A549 (cell line): ENCODE data around the gene S100A8. TPM values are rescaled to one million over a fixed set of nuclear protein-coding genes. Genes with fewer than 3 reads are reported as not detected.

ENCODE experiments used
- ATAC-seq, 2 experiments: fragments of 200-7000 bp in 1 of 2; fragments of >200 bp in 1 of 2; cut with Nextera tagmentation in 1 of 2; cut with Tn5 transposase in 1 of 2; 3 replicates each; pipeline versions ENCODE4 v1.8.0 to v1.9.1; 2018 to 2020; ENCODE audit warnings: mild to moderate bottlenecking in 1 of 2, moderate library complexity in 1 of 2
- CTCF ChIA-PET: fragments of 300-600 bp; sonication (Branson Sonifier 250); formaldehyde crosslinking; extraction: SDS; loops from one replicate; lab custom pipeline; 2021; ENCODE audit warnings: antibody characterized with exemption, inconsistent platforms; lab: Yijun Ruan, JAX
- POLR2A ChIA-PET: fragments of 350-600 bp; formaldehyde crosslinking; extraction: SDS; loops from one replicate; lab custom pipeline; 2021; ENCODE audit warnings: antibody characterized with exemption, inconsistent platforms; lab: Yijun Ruan, JAX
- DNase-seq, 2 experiments: peaks; one replicate each; pipeline versions ENCODE4 v3.0.0 to v3.0.0-alpha.2; 2011 to 2016; ENCODE audit warnings: low read depth in 1 of 2, low spot score in 1 of 2
- FAIRE-seq: peaks from 2 replicates; lab custom pipeline; 2011; peaks lifted over from hg19 to GRCh38; lab: Jason Lieb, UNC
- H3K27ac ChIP-seq, 2 experiments: fragments of >200 bp; sonication (Bioruptor Twin); formaldehyde crosslinking; 3 replicates each; pipeline ENCODE4 v1.5.1; 2016 to 2017
- H3K4me1 ChIP-seq: fragments of >200 bp; sonication (Bioruptor Twin); formaldehyde crosslinking; 3 replicates; pipeline ENCODE4 v1.6.1; 2016
- H3K4me2 ChIP-seq: fragments of >200 bp; sonication (Bioruptor Twin); formaldehyde crosslinking; 3 replicates; pipeline ENCODE4 v1.6.1; 2016
- H3K4me3 ChIP-seq: fragments of >200 bp; sonication (Bioruptor Twin); formaldehyde crosslinking; 3 replicates; pipeline ENCODE4 v1.5.1; 2016
- H3K9me3 ChIP-seq: fragments of >200 bp; sonication (Bioruptor Twin); formaldehyde crosslinking; 3 replicates; pipeline ENCODE4 v1.6.1; 2016
- ATOH8 ChIP-seq: fragments of 250-450 bp; sonication (Bioruptor Pico); IDR thresholded peaks from 2 replicates; pipeline ENCODE4 v1.5.0; 2020; ENCODE audit warnings: low read depth, mild to moderate bottlenecking, moderate library complexity
- BHLHE40 ChIP-seq: IDR thresholded peaks from 2 replicates; pipeline ENCODE4 v1.6.1; 2012; ENCODE audit warnings: low read depth, low read length, inconsistent platforms
- CBX2 ChIP-seq: fragments of 200-600 bp; sonication (generic); IDR thresholded peaks from 2 replicates; pipeline ENCODE4 v1.6.1; 2016; ENCODE audit warnings: low read depth, mild to moderate bottlenecking, borderline replicate concordance
- CEBPB ChIP-seq, 2 experiments: fragments of >200 bp in 1 of 2; sonication (Bioruptor Twin) in 1 of 2; formaldehyde crosslinking in 1 of 2; IDR thresholded peaks; 2 replicates each; pipeline ENCODE4 v1.6.1; 2012 to 2016
- CHD2 ChIP-seq: fragments of 150-350 bp; IDR thresholded peaks from 2 replicates; pipeline ENCODE4 v1.6.1; 2014; ENCODE audit warnings: low read length; ENCODE audit not compliant: partially characterized antibody
- EHF ChIP-seq: fragments of 250-450 bp; sonication (Bioruptor Pico); IDR thresholded peaks from 2 replicates; pipeline ENCODE4 v1.5.0; 2020; ENCODE audit warnings: mild to moderate bottlenecking
- EP300 ChIP-seq, 2 experiments: fragments of >200 bp; sonication (Bioruptor Twin); formaldehyde crosslinking; IDR thresholded peaks; 2 replicates in 1 of 2; 3 replicates in 1 of 2; pipeline ENCODE4 v1.6.1; 2016 to 2017
- FOSB ChIP-seq: fragments of 250-450 bp; sonication (Bioruptor Pico); IDR thresholded peaks from 2 replicates; pipeline ENCODE4 v1.5.0; 2020; ENCODE audit warnings: mild to moderate bottlenecking, moderate library complexity
- HES2 ChIP-seq: fragments of >200 bp; sonication (Bioruptor Twin); formaldehyde crosslinking; IDR thresholded peaks from 2 replicates; pipeline ENCODE4 v1.6.1; 2016
- HEYL ChIP-seq: fragments of 250-450 bp; sonication (Bioruptor Pico); IDR thresholded peaks from 2 replicates; pipeline ENCODE4 v1.8.0; 2021; ENCODE audit warnings: mild to moderate bottlenecking, moderate library complexity
- HOXB13 ChIP-seq: fragments of 250-450 bp; sonication (Bioruptor Pico); IDR thresholded peaks from 2 replicates; pipeline ENCODE4 v1.5.0; 2020; ENCODE audit warnings: low read depth, mild to moderate bottlenecking, moderate library complexity
- HOXB5 ChIP-seq: fragments of 250-450 bp; sonication (Bioruptor Pico); IDR thresholded peaks from 2 replicates; pipeline ENCODE4 v1.5.0; 2020; ENCODE audit warnings: mild to moderate bottlenecking, moderate library complexity
- MAFK ChIP-seq: fragments of 450-650 bp; IDR thresholded peaks from 2 replicates; pipeline ENCODE4 v1.6.1; 2014; ENCODE audit not compliant: partially characterized antibody
- MAZ ChIP-seq: fragments of 150-350 bp; IDR thresholded peaks from 2 replicates; pipeline ENCODE4 v1.6.1; 2014; ENCODE audit warnings: antibody characterized with exemption, low read depth, low read length, borderline replicate concordance
- MYC ChIP-seq: IDR thresholded peaks from 2 replicates; pipeline ENCODE4 v1.6.1; 2012; ENCODE audit warnings: mild to moderate bottlenecking, inconsistent platforms, low read length, improper control_type of control experiment, borderline replicate concordance
- RAD21 ChIP-seq, 2 experiments: fragments of >200 bp in 1 of 2; sonication (Bioruptor Twin) in 1 of 2; formaldehyde crosslinking in 1 of 2; IDR thresholded peaks in 1 of 2; conservative IDR thresholded peaks in 1 of 2; 2 replicates in 1 of 2; 3 replicates in 1 of 2; pipeline ENCODE4 v1.6.1; 2012 to 2018; ENCODE audit warnings: inconsistent platforms in 1 of 2
- RNF2 ChIP-seq: fragments of 200-600 bp; sonication (generic); IDR thresholded peaks from 2 replicates; pipeline ENCODE4 v1.6.1; 2016; ENCODE audit warnings: low read depth, mild to moderate bottlenecking, antibody characterized with exemption, moderate library complexity, borderline replicate concordance
- SREBF2 ChIP-seq: fragments of 450-650 bp; IDR thresholded peaks from 2 replicates; pipeline ENCODE4 v1.6.1; 2014; ENCODE audit warnings: mild to moderate bottlenecking, moderate library complexity
- TFCP2L1 ChIP-seq: fragments of 250-450 bp; sonication (Bioruptor Pico); IDR thresholded peaks from 2 replicates; pipeline ENCODE4 v1.5.0; 2021; ENCODE audit warnings: mild to moderate bottlenecking
- WGBS: methylation state at CpG from one replicate; pipeline ENCODE4 v1.1.6; 2017; ENCODE audit errors: missing lambda C conversion rate; 5-methylcytosine and 5-hydroxymethylcytosine counted together
- polyA plus RNA-seq, 4 experiments: library from polyadenylated mRNA; depleted of rRNA in 3 of 4; stranded (reverse); fragments of >200 nt; fragmentation: RNase III in 1 of 4; extraction: RNeasy Plus Mini Kit Qiagen cat#74134 plus additional on column Dnase treatment in 1 of 4; gene quantifications; 2 replicates in 3 of 4; 3 replicates in 1 of 4; pipeline ENCODE4 v1.2.3, GENCODE V29; 2011 to 2017

S100A8 gene
- polyA plus RNA-seq, 2 of the 4 experiments (the other 2 are of a cell fraction): not detected

- H3K4me3 ChIP-seq: no peak overlapping the region
- ATAC-seq: no peak
- WGBS: 30% methylated on average over 18 of the region's 19 CpGs
- TF ChIP-seq CEBPB (IDR thresholded peaks at IDR 0.05) (no peak), HES2 (no peak), MYC (no peak), MAFK (no peak), RAD21 (conservative IDR thresholded peaks at IDR 0.05 in 1 of 2, IDR thresholded peaks at IDR 0.05 in 1 of 2) (no peak), TFCP2L1 (CRISPR knock-in tag) (no peak), HEYL (CRISPR knock-in tag) (no peak), BHLHE40 (no peak), HOXB5 (CRISPR knock-in tag) (no peak), MAZ (no peak), EHF (CRISPR knock-in tag) (no peak)
- TF ChIP-seq, all 56 proteins: peak for 0
- ChIA-PET POLR2A (no interaction called here), CTCF (interaction anchor here (0.6 to 3.9 kb wide), 4 partner anchors 25 to 102 kb away, joined by 3 to 26 read pairs (median 3); no protein-coding TSS in a partner anchor)
- no peaks in the 10 kb centered on the region for H3K9me3 ChIP-seq
- no peak for FAIRE-seq
- no peak overlapping the region for H3K4me2 ChIP-seq
- H3K4me1 ChIP-seq: no peaks in the 10 kb centered on the region
- DNase-seq: no peak
- no peak overlapping the region for H3K27ac ChIP-seq
These were observed 6.4 kb upstream of the S100A8 start for GRCh38 chr1:153397051-153397923.

- ATAC-seq (no peak), DNase-seq (no peak), FAIRE-seq (no peak)
- 20% methylated on average over 5 of the region's 6 CpGs for WGBS
- no peaks in the 10 kb centered on the region for H3K4me1 ChIP-seq
- ChIA-PET POLR2A (no interaction called here), CTCF (interaction anchor here (1.0 to 3.9 kb wide), 4 partner anchors 9 to 98 kb away, joined by 3 to 26 read pairs (median 4); no protein-coding TSS in a partner anchor)
- no peaks in the 10 kb centered on the region for H3K9me3 ChIP-seq
- H3K4me2 ChIP-seq: no peak overlapping the region
- H3K4me3 ChIP-seq: no peak overlapping the region
- no peak for TF ChIP-seq RNF2
- no peak for TF ChIP-seq RAD21 (conservative IDR thresholded peaks at IDR 0.05 in 1 of 2, IDR thresholded peaks at IDR 0.05 in 1 of 2)
- TF ChIP-seq ATOH8: no peak
- H3K27ac ChIP-seq: no peak overlapping the region
These were observed 5.6 kb upstream of the S100A8 start for GRCh38 chr1:153396461-153396860.

GRCh38 chr1:153395776-153396175 is 4.9 kb upstream of the S100A8 start:
- DNase-seq (no peak), FAIRE-seq (no peak), ATAC-seq (no peak)
- ChIA-PET CTCF (interaction anchor here (0.5 to 3.9 kb wide), 4 partner anchors 10 to 99 kb away, joined by 3 to 26 read pairs (median 4); no protein-coding TSS in a partner anchor), POLR2A (no interaction called here)
- H3K4me2 ChIP-seq: no peak overlapping the region
- H3K4me1 ChIP-seq: no peaks in the 10 kb centered on the region
- H3K9me3 ChIP-seq: no peaks in the 10 kb centered on the region
- no peak for TF ChIP-seq CBX2
- TF ChIP-seq SREBF2: no peak
- no peak for TF ChIP-seq FOSB (CRISPR knock-in tag)
- TF ChIP-seq EHF (CRISPR knock-in tag): no peak
- TF ChIP-seq TFCP2L1 (CRISPR knock-in tag): no peak
- no peak for TF ChIP-seq HOXB13 (CRISPR knock-in tag)
- no peak for TF ChIP-seq EP300 (IDR thresholded peaks at IDR 0.05)
- no peak for TF ChIP-seq HEYL (CRISPR knock-in tag)
- TF ChIP-seq HOXB5 (CRISPR knock-in tag): no peak
- TF ChIP-seq CHD2: no peak
- no peak overlapping the region for H3K4me3 ChIP-seq
- no peak overlapping the region for H3K27ac ChIP-seq
- 51% methylated on average over 3 of the region's 6 CpGs for WGBS
